Measurements from ENCODE around the gene CORO6.
A peak's percentile ranks its signal among the peaks of the same experiment; 100 is the strongest.

Gene CORO6

DNA sequence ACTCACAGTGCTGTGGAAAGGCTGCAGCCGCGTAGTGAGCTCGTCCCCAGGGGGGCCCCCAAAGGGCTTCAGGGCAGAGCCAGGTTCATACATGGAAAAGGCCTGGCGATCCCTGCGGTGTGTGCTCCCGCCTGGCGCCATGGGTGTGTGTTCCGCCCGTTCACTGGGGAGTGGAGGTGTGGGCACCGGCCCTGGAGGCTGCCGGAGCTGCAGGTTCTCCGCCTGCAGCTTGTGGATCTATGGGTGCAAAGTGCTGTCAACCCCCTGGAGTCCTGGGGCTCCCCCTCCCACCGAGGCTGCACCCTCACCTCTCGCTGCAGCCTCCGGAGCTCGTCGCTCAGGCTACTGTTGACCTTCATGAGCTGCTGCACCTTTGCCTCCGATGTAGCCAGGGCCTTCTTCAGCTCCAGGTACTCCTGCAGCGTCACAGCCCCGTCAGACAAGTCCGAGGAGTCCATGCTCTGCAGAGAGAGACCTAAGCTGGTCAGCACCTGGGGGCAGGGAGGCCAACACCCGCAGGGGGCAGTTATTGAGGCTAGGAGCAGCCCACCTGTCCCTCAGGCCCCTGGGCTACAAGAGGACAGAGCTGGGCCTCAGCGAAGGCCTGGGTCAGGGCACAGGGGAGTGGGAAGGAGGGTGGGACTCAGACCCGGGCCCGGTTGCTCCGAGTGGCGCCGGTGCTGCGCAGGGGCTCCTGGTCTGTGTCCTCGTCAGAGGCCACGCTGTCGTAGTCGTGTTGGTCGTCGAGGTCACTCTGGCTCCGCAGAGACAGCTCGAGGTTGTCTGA, 46.3 kb downstream of the CORO6 start:
- TF ChIP-seq ZNF274 (IDR thresholded peaks at IDR 0.05; ENCODE audit: low read depth, low read length) = no peak
- no peak overlapping the region for H3K4me3 ChIP-seq (ENCODE audit: low read length)

DNA sequence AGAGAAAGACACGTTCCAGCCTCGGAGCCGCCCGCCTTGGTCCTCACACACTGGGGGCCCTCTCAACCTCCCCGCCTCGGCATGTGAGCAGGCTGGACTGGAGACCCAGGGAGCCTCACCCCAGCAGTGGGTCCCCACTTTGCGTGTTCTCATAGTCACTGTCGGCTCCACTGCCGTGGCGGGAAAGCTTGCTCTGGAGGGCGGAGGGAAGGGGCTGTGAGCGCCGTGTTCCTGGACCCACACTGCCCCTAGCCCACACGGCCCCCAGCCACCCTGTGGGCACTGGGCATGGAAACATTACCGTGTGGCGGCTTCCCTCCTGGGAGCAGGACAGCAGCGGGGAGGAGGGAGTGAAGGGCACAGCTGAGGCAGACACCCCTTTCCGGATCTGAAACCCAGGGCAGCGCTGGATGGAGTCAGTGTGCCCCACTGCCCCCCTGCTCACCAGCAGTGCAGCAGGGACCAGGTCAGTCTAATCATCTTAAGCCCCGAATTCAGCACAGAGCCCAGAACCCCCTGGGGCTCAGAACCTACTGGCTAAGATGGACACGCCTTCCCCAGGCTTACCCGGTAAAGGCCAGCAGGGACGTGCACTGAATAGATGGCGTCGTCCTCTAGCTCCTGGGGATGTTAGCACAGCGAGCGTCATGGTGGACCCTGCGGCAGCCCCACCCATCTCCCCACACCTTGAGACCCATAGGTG, 47.0 kb downstream of the CORO6 start:
- no peak overlapping the region for H3K4me3 ChIP-seq (ENCODE audit: low read length)
- no peak for TF ChIP-seq ZNF274 (IDR thresholded peaks at IDR 0.05; ENCODE audit: low read depth, low read length)

DNA sequence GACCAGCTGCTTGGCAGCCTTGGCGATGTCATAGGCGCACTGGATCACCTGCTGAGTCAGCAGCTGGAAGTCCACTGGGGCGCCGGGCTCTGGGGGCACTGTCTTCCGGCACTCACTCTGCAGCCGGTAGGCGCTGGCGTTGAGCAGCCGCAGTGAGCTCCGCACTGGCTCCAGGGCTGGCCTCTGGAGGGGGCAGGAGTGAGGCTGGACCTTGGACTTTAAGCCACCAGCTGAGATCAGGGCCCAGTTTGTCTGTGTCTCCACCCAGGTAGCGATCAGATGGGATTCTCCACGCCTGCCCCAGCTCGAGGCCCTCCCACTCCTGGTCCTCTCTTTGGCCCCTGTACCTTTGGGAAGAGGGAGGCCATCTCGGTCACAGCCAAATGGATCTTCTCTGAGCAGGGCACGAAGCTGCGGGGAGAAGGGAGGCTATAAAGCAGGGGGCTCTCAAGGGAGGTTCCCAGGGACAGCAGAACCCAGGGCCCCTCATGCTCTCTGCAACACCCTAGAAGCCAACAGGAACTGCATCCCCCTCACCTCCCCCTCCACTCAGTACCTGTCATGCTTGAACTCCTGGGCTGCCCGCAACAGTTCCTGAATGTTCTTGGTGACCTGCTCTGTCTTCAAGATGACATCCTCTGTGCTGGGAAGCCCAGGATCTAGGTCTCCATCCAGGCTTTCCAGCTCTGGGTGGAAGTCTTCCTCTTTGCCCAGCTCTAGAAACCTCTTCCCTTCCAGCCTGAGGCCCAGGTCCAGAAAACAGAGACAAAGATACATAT, 47.8 kb downstream of the CORO6 start:
- TF ChIP-seq ZNF274 (IDR thresholded peaks at IDR 0.05; ENCODE audit: low read depth, low read length) = no peak
- H3K4me3 ChIP-seq (ENCODE audit: low read length) = no peak overlapping the region

- no peak for TF ChIP-seq ZNF274 (IDR thresholded peaks at IDR 0.05; ENCODE audit: low read depth, low read length)
- no peak overlapping the region for H3K4me3 ChIP-seq (ENCODE audit: low read length)
Observed at GRCh38 chr17:29573871-29574731, 48.6 kb downstream of the CORO6 start.

- TF ChIP-seq ZNF274 (IDR thresholded peaks at IDR 0.05; ENCODE audit: low read depth, low read length) = no peak
- H3K4me3 ChIP-seq (ENCODE audit: low read length) = no peak overlapping the region
Observed at GRCh38 chr17:29573558-29573869, 49.2 kb downstream of the CORO6 start.

GRCh38 chr17:29572691-29573557, 49.8 kb downstream of the CORO6 start:
- no peak overlapping the region for H3K4me3 ChIP-seq (ENCODE audit: low read length)
- TF ChIP-seq ZNF274 (IDR thresholded peaks at IDR 0.05; ENCODE audit: low read depth, low read length) = no peak

GRCh38 chr17:29571883-29572681, 50.6 kb downstream of the CORO6 start:
- H3K4me3 ChIP-seq (ENCODE audit: low read length) = no peak overlapping the region
- no peak for TF ChIP-seq ZNF274 (IDR thresholded peaks at IDR 0.05; ENCODE audit: low read depth, low read length)

DNA sequence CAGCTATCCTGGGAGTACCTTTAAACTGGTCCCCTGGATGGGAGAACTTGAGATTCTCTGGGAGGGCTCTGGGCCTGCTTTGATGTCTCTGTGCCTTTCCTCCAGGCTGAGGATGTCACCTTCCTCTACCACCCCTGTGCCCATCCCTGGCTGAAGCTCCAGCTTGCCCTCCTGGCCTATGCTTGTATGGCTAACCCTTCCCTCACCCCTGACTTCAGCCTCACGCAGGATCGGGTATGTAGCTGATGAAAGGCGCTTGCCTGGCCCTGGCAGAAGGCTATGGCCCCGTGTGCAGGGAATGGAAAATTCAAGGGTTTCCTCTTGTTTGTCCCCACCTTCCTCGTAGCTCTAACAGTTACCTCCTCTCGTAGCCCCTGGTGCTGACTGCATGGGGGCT, 51.2 kb downstream of the CORO6 start:
- no peak for TF ChIP-seq ZNF274 (IDR thresholded peaks at IDR 0.05; ENCODE audit: low read depth, low read length)
- H3K4me3 ChIP-seq (ENCODE audit: low read length) = no peak overlapping the region

- H3K4me3 ChIP-seq (ENCODE audit: low read length) = no peak overlapping the region
- TF ChIP-seq ZNF274 (IDR thresholded peaks at IDR 0.05; ENCODE audit: low read depth, low read length) = no peak
Observed at GRCh38 chr17:29570521-29570920, 52.2 kb downstream of the CORO6 start.

DNA sequence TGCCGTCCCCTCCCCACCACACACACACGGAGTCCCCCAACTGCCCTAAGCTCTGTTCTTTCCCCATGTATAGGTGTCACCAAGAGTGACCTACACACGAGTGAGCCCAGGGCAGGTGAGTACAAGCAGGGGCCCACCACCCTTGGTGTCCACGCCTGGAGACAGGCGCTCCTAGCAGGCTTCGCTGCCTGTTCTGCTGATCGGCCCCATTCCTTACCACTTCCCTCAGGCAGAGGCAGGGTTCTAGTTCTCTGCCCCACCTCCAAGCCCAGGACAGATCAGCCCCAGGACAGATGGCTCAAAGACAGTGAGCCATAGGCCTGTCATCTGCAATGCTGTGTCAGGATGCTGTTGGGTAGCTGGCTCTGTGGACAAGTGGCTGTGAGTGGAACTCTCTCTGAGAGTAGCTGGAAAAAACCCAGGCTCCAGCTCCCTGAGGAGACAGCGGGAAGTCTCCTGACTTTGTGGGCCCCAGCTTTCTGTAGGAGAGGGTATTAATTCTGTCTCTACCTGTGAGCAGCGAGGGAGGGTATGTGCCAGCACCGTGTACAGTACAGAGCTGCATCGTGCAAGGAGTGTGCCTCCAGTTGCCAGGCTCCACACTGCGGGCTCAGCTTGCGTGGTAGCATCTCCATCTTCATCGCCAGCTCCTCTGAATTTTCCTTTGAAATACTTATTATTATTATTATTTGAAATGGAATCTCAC, 53.3 kb downstream of the CORO6 start:
- no peak for TF ChIP-seq ZNF274 (IDR thresholded peaks at IDR 0.05; ENCODE audit: low read depth, low read length)
- peak overlapping the region; percentile 55 for H3K4me3 ChIP-seq (ENCODE audit: low read length)

DNA sequence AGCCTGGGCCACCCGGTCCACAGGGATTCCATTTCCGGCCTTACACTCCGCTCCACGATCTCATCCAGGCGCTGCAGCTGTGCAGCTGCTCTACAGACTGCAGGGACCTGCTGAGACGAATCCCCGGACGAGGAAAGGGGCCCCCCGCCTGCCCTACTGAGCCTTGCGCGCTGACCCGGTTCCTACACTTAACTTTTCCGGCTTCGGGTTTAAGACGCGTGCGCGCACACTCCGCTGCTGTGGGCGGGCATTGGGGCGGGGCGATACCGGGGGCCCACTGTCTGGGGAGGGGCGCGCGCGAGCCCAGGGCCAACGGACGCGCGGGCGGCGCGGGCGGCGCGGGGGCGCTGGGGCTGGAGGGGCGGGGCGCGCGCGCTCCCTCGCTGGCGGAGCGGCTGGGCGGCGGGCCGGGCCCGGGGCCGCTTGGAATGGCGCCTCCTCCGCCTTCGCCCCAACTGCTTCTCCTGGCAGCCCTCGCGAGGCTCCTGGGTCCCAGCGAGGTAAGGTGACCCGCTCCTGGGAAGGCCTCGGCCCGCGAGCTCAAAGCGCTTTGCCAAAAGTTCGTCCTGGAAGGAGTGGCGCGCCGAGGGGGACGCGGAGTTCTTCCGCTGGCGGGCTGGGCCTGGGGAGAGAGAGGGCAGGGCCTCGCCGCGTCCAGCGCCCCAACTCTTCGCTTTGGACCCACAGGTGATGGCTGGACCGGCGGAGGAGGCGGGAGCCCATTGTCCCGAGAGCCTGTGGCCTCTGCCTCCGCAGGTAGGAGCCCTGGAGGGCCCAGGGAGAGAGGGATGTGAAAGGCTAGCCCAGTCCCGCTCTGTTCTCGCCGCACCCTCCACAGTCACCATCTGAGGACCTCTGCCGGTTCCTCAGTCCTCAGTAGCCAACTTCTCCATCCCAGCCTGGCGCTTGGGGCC, 54.1 kb downstream of the CORO6 start, which contains the start of gene TP53I13:
TP53I13 (plus strand) TSS at position 371 of the 914 bp plus-strand sequence; CDS start at position 429, 58 bp downstream.
- no peak for TF ChIP-seq ZNF274 (IDR thresholded peaks at IDR 0.05; ENCODE audit: low read depth, low read length)
- H3K4me3 ChIP-seq (ENCODE audit: low read length) = peak within 1 kb of the TSS; percentile 58

Measured in GM08714 (cell line).